CD4-positive, alpha-beta T cell treated with Interleukin-17A for 4 hours (primary cell): ENCODE data around the gene ASIC3.
A peak's percentile ranks its signal among the peaks of the same experiment; 100 is the strongest.

Experiments
- DNase-seq: peaks from one replicate; pipeline ENCODE4 v3.0.0-alpha.2; 2020; ENCODE audit warnings: mixed read lengths

The ASIC3 gene

GRCh38 chr7:151058781-151059366 lies 10.5 kb downstream of the ASIC3 start:
- DNase-seq: peak; percentile 16

- peak; percentile 84 for DNase-seq
These were observed 11.2 kb downstream of the ASIC3 start, which contains the start of gene SLC4A2 for GRCh38 chr7:151059367-151060112. TSS of gene SLC4A2 (plus strand) at chr7:151059589. CDS start at chr7:151061988, 2,399 bp downstream.

GRCh38 chr7:151060113-151060415 lies 11.7 kb downstream of the ASIC3 start:
- no peak for DNase-seq

- peak; percentile 13 for DNase-seq
These were observed 12.3 kb downstream of the ASIC3 start for GRCh38 chr7:151060416-151061212.

- no peak for DNase-seq
These were observed 13.1 kb downstream of the ASIC3 start for GRCh38 chr7:151061213-151062110.

- no peak for DNase-seq
These were observed 13.7 kb downstream of the ASIC3 start for GRCh38 chr7:151062111-151062398.

- DNase-seq: no peak
These were observed 14.3 kb downstream of the ASIC3 start for GRCh38 chr7:151062399-151063211.

GRCh38 chr7:151063212-151063561 lies 14.9 kb downstream of the ASIC3 start:
- DNase-seq: no peak

GRCh38 chr7:151064454-151064853 lies 16.1 kb downstream of the ASIC3 start:
- DNase-seq: no peak

- no peak for DNase-seq
These were observed 16.7 kb downstream of the ASIC3 start for GRCh38 chr7:151064993-151065392.

GRCh38 chr7:151065516-151065915 lies 17.2 kb downstream of the ASIC3 start:
- DNase-seq: no peak

- DNase-seq: no peak
These were observed 18.1 kb downstream of the ASIC3 start for GRCh38 chr7:151066273-151066974.

- no peak for DNase-seq
These were observed 19.9 kb downstream of the ASIC3 start for GRCh38 chr7:151068069-151068773.

- no peak for DNase-seq
These were observed 21.7 kb downstream of the ASIC3 start for GRCh38 chr7:151069841-151070573.

- no peak for DNase-seq
These were observed 22.2 kb downstream of the ASIC3 start for GRCh38 chr7:151070574-151070960.

GRCh38 chr7:151071032-151071866 lies 22.9 kb downstream of the ASIC3 start:
- no peak for DNase-seq

GRCh38 chr7:151073990-151074389 lies 25.7 kb downstream of the ASIC3 start:
- DNase-seq: no peak

- DNase-seq: no peak
These were observed 26.7 kb downstream of the ASIC3 start for GRCh38 chr7:151074817-151075661.

- no peak for DNase-seq
These were observed 27.3 kb downstream of the ASIC3 start for GRCh38 chr7:151075662-151075971.
